SH-SY5Y (cell line): ENCODE results near the gene HOXB5.

Source experiments
- GATA2 ChIP-seq: IDR thresholded peaks from 2 replicates; pipeline ENCODE4 v1.6.1; 2011; ENCODE audit warnings: mild to moderate bottlenecking, low read depth, low read length
- GATA3 ChIP-seq: IDR thresholded peaks from 2 replicates; pipeline ENCODE4 v1.6.1; 2011; ENCODE audit warnings: low read depth, mild to moderate bottlenecking, low read length, moderate library complexity

DNA sequence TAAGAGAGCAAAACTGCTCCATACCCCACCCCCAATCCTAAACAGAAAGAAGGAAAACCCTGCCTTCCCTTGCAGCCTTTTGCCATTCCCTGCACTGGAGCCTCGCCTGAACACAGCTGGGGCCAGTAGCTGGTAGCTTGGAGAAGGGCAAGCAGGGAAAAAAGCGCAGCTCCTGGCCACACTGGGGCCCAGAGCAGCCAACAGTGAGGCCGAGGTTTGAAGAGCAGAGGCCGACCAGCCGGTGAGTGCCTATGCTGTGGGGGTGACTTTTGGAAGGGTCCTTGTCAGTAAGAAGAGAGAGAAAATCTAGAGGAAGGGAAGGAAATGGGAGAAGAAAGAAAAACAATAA lies 35.8 kb upstream of the HOXB5 start:
- TF ChIP-seq GATA2 (no peak), GATA3 (no peak)
